ENCODE data around the gene MBOAT7. TPM values are rescaled to one million over a fixed set of nuclear protein-coding genes. Genes with fewer than 3 reads are reported as not detected.

The MBOAT7 gene
- total and polyA plus RNA-seq, 4 donors = 10.3 to 31.5 (median 15.0) TPM

DNA sequence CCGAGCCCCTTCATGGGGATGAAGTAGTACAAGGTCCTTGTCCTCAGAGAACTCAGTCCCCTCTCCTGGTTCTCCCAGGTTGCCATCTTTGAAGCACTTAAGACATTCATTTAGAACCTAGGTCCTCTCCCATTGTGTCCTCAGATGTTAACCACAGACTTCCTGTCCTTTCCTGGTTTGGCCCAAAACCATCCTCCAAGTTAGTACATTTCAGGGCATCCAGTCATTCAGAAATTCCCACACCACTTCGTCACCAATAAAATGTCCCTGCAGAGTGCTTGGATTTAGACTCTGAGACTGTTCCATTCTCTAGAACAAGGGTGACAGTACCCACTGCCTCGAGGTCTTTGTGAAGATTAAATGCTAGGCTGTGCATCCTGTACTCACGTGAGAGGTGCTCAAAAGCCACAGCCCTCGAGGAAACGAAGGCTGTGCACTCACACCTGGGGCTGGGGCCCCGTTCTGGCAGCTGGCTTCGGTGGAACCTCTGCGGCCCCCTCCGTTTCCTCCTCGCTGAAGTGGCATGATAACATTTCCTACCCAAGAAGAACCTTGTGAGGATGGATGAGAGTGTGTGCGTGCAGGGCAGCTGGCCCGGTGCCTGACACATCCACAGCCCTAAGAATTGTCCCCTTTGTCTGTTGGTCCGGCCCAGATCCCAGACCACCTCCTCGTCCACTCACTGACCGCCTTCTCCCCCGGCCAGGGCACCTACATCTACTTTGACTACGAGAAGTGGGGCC, 34.6 kb downstream of the MBOAT7 start:
- no peaks in the 10 kb centered on the region for H3K27me3 ChIP-seq (ENCODE audit: control insufficient read depth in 4 of 4, insufficient read depth in 4 of 4, low read length in 3 of 4)
- TF ChIP-seq, protein P1, sequence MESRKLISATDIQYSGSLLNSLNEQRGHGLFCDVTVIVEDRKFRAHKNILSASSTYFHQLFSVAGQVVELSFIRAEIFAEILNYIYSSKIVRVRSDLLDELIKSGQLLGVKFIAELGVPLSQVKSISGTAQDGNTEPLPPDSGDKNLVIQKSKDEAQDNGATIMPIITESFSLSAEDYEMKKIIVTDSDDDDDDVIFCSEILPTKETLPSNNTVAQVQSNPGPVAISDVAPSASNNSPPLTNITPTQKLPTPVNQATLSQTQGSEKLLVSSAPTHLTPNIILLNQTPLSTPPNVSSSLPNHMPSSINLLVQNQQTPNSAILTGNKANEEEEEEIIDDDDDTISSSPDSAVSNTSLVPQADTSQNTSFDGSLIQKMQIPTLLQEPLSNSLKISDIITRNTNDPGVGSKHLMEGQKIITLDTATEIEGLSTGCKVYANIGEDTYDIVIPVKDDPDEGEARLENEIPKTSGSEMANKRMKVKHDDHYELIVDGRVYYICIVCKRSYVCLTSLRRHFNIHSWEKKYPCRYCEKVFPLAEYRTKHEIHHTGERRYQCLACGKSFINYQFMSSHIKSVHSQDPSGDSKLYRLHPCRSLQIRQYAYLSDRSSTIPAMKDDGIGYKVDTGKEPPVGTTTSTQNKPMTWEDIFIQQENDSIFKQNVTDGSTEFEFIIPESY (IDR thresholded peaks at IDR 0.05) = no peak
- TF ChIP-seq, protein P2, sequence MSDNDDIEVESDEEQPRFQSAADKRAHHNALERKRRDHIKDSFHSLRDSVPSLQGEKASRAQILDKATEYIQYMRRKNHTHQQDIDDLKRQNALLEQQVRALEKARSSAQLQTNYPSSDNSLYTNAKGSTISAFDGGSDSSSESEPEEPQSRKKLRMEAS (IDR thresholded peaks at IDR 0.05) = no peak
- TF ChIP-seq YY1 (IDR thresholded peaks at IDR 0.05) (no peak), TAF1 (conservative IDR thresholded peaks at IDR 0.05) (no peak), FOXA2 (IDR thresholded peaks at IDR 0.05) (no peak), NR2F2 (IDR thresholded peaks at IDR 0.05) (no peak), HNF4G (IDR thresholded peaks at IDR 0.05) (no peak), EGR1 (IDR thresholded peaks at IDR 0.05; ENCODE audit: low read depth in 2 of 2) (no peak), SP1 (IDR thresholded peaks at IDR 0.05) (no peak), HNF4A (conservative IDR thresholded peaks at IDR 0.05) (no peak), FOXA1 (IDR thresholded peaks at IDR 0.05) (no peak), GABPA (IDR thresholded peaks at IDR 0.05 in 1 of 2, conservative IDR thresholded peaks at IDR 0.05 in 1 of 2) (no peak), RXRA (IDR thresholded peaks at IDR 0.05) (no peak), JUND (IDR thresholded peaks at IDR 0.05) (no peak)
- TF ChIP-seq, protein P3, sequence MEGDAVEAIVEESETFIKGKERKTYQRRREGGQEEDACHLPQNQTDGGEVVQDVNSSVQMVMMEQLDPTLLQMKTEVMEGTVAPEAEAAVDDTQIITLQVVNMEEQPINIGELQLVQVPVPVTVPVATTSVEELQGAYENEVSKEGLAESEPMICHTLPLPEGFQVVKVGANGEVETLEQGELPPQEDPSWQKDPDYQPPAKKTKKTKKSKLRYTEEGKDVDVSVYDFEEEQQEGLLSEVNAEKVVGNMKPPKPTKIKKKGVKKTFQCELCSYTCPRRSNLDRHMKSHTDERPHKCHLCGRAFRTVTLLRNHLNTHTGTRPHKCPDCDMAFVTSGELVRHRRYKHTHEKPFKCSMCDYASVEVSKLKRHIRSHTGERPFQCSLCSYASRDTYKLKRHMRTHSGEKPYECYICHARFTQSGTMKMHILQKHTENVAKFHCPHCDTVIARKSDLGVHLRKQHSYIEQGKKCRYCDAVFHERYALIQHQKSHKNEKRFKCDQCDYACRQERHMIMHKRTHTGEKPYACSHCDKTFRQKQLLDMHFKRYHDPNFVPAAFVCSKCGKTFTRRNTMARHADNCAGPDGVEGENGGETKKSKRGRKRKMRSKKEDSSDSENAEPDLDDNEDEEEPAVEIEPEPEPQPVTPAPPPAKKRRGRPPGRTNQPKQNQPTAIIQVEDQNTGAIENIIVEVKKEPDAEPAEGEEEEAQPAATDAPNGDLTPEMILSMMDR (IDR thresholded peaks at IDR 0.05; ENCODE audit: low read depth, low read length, missing input control) = no peak
- no peak for DNase-seq (ENCODE audit: low spot score)
- H3K4me1 ChIP-seq (ENCODE audit: control insufficient read depth in 4 of 4, insufficient read depth in 4 of 4, low read length in 3 of 4) = peaks cover 0 to 14% (median 12%) of the 10 kb centered on the region in 4 donors
- H3K36me3 ChIP-seq (ENCODE audit: control insufficient read depth in 4 of 4, insufficient read depth in 3 of 4, low read depth in 1 of 4, low read length in 3 of 4) = peaks cover 36 to 76% (median 46%) of the 10 kb centered on the region in 4 donors
- H3K9me3 ChIP-seq (ENCODE audit: control insufficient read depth in 4 of 4, low read length in 3 of 4) = no peaks in the 10 kb centered on the region
- no peak overlapping the region for H3K27ac ChIP-seq (ENCODE audit: low read depth in 1 of 2, low read length in 2 of 2)
- WGBS = 77% methylated on average over 18 of the region's 18 CpGs
- H3K4me3 ChIP-seq (ENCODE audit: low read depth in 1 of 3, low read length in 3 of 3) = no peak overlapping the region
- no peak overlapping the region for H3K9ac ChIP-seq (ENCODE audit: low read depth in 1 of 2, low read length in 2 of 2)

DNA sequence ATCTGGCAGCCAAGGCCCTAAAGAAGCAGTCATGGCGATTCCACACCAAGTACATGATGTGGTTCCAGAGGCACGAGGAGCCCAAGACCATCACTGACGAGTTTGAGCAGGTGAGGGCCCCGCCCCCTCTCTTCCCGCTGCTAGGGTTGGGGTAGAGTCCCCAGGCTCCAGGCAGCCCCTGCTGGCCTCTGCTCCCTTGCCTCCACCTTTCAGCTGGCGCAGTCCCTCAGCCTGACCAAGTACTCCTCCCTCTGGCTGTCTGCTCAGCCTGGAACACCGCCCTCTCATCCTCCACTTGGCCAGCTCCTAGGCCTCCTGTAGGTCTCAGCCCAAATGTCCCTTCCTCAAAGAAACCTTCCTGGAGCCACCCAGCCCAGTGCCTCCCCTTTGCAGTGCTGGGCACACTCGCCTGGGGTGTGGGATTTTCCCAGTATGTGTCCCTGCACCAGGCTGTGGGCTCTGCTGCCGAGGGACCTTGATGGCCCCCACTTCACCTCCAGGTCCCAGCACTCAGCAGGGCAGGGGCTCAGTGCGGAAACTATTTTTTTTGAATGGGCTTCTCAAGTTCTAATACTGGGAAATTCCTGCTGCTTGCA, 35.6 kb downstream of the MBOAT7 start:
- no peak for DNase-seq (ENCODE audit: low spot score)
- Histone ChIP-seq H3K9me3 (ENCODE audit: control insufficient read depth in 4 of 4, low read length in 3 of 4) (no peaks in the 10 kb centered on the region), H3K9ac (ENCODE audit: low read depth in 1 of 2, low read length in 2 of 2) (no peak overlapping the region), H3K4me3 (ENCODE audit: low read depth in 1 of 3, low read length in 3 of 3) (no peak overlapping the region), H3K27ac (ENCODE audit: low read depth in 1 of 2, low read length in 2 of 2) (no peak overlapping the region), H3K4me1 (ENCODE audit: control insufficient read depth in 4 of 4, insufficient read depth in 4 of 4, low read length in 3 of 4) (peaks cover 0 to 9% (median 9%) of the 10 kb centered on the region in 4 donors), H3K27me3 (ENCODE audit: control insufficient read depth in 4 of 4, insufficient read depth in 4 of 4, low read length in 3 of 4) (no peaks in the 10 kb centered on the region), H3K36me3 (ENCODE audit: control insufficient read depth in 4 of 4, insufficient read depth in 3 of 4, low read depth in 1 of 4, low read length in 3 of 4) (peaks cover 36 to 85% (median 54%) of the 10 kb centered on the region in 4 donors)
- 85% methylated on average over 10 of the region's 10 CpGs for WGBS
- TF ChIP-seq JUND (IDR thresholded peaks at IDR 0.05) (no peak), HNF4A (conservative IDR thresholded peaks at IDR 0.05) (no peak), HNF4G (IDR thresholded peaks at IDR 0.05) (no peak), GABPA (IDR thresholded peaks at IDR 0.05 in 1 of 2, conservative IDR thresholded peaks at IDR 0.05 in 1 of 2) (no peak), YY1 (IDR thresholded peaks at IDR 0.05) (no peak), SP1 (IDR thresholded peaks at IDR 0.05) (no peak), EGR1 (IDR thresholded peaks at IDR 0.05; ENCODE audit: low read depth in 2 of 2) (no peak), RXRA (IDR thresholded peaks at IDR 0.05) (no peak)
- TF ChIP-seq, protein P1 (IDR thresholded peaks at IDR 0.05) = no peak
- TF ChIP-seq, protein P4, sequence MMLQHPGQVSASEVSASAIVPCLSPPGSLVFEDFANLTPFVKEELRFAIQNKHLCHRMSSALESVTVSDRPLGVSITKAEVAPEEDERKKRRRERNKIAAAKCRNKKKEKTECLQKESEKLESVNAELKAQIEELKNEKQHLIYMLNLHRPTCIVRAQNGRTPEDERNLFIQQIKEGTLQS (IDR thresholded peaks at IDR 0.05) = no peak
- TF ChIP-seq, protein P3 (IDR thresholded peaks at IDR 0.05; ENCODE audit: low read depth, low read length, missing input control) = no peak
- TF ChIP-seq, protein P2 (IDR thresholded peaks at IDR 0.05) = no peak
